ENCODE results near the gene SPRN. TPM values are rescaled to one million over a fixed set of nuclear protein-coding genes. Genes with fewer than 3 reads are reported as not detected.
A peak's percentile ranks its signal among the peaks of the same experiment; 100 is the strongest.
"Not testable (repeated sequence)": the region's sequence is repeated elsewhere in the genome, so short reads cannot be mapped to it uniquely, and the experiment has no call there.

SPRN gene
- polyA plus RNA-seq, 3 donors: 3.1 to 5.6 (median 4.7) TPM

GRCh38 chr10:133377025-133377817 lies 47.2 kb downstream of the SPRN start:
- DNase-seq (ENCODE audit: extremely low read depth in 1 of 11, low read depth in 9 of 11, low spot score in 4 of 11): no peak

GRCh38 chr10:133376183-133376582 lies 48.2 kb downstream of the SPRN start:
- DNase-seq (ENCODE audit: extremely low read depth in 1 of 11, low read depth in 9 of 11, low spot score in 4 of 11): not testable (repeated sequence)

- no peak for DNase-seq (ENCODE audit: extremely low read depth in 1 of 11, low read depth in 9 of 11, low spot score in 4 of 11)
Measured at GRCh38 chr10:133375357-133376115, 48.9 kb downstream of the SPRN start.

DNA sequence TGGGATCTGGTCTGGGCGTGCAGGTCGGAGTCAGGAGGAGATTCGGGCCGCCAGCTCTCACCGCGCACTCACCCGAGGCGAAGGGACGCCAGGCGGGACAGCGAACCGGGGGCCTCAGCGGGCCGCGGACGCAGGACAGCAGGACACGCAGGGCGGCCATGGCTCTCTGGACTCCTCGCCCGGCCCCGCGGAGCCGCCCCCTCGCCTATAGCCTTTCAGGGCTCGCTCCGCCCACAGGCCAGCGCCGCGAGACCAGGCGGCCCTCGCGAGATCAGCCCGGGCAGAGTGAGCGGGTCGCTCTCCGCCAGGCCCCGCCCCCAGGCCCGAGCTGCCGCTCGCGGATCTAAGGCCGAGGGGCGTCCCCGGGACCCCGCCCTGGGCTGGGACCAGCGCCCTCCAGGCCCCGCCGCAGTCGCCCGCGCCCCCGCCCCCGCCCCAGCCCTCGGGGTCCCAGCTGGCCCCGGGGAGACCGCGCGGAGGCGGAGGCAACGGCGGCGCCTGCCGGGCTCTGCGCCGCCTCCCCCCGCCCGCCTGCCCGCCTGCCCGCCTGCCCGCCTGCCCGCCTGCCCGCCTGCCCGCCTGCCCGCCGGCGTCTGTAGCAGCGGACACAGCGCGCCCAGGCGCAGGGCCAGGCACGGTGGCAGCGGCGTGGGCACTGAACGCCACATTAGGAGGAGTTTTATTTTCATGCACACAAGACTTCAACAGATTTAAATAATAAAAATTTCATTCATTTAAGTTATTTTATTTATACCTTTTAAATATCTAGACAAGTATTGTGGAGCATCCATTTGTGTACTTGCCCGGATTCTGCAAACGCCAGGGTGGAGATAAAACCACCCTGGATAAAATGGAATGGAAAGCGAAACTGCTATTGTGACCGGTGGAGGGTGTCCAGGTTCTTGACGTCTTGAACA lies 51.0 kb downstream of the SPRN start, which contains the start of gene ECHS1:
Gene ECHS1 (minus strand): TSS at position 181 of the 917 bp plus-strand sequence. CDS start 21 bp downstream, at position 160.
- peak; percentile 78 to 96 (median 92) for DNase-seq (ENCODE audit: extremely low read depth in 1 of 11, low read depth in 9 of 11, low spot score in 4 of 11)

DNA sequence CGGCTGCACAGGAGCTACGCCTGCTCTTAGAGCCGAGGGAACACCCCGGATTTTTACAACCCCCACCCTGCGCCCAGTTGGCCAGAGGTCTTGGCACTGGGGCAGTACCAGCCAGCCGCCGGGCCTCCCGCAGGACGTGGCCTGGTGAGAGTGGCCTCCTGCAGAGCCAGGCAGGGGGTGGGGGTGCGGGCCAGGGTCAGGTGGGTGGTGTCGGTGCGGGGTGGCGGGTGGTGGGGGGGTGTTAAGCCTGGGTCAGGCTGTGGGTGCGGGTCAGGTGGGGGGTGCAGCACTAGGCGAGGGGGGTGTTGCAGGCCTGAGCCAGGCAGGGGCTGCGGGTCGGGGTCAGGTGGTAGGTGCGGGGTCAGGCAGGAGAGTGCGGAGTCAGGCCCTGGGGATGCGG lies 51.9 kb downstream of the SPRN start:
- DNase-seq (ENCODE audit: extremely low read depth in 1 of 11, low read depth in 9 of 11, low spot score in 4 of 11): no peak

Other genes starting within 250 kb of the SPRN start
- under 1 TPM in 1 of 3 donors, not detected in 2; 0.17 TPM for gene UTF1, start 194.4 kb downstream of the SPRN start, polyA plus RNA-seq (ENCODE audit: insufficient read length in 3 of 3)
- gene VENTX, start 186.8 kb downstream of the SPRN start, polyA plus RNA-seq (ENCODE audit: insufficient read length in 3 of 3): under 1 TPM; 0.22 to 0.42 (median 0.33) TPM
- gene ADAM8, start 147.8 kb downstream of the SPRN start, polyA plus RNA-seq (ENCODE audit: insufficient read length in 3 of 3): 1 to 10 TPM; 2.3 to 3.3 (median 3.0) TPM
- 10 to 100 TPM; 59.2 to 79.8 (median 61.1) TPM for gene TUBGCP2, start 115.8 kb downstream of the SPRN start, polyA plus RNA-seq (ENCODE audit: insufficient read length in 3 of 3)
- gene ZNF511, start 115.7 kb downstream of the SPRN start, polyA plus RNA-seq (ENCODE audit: insufficient read length in 3 of 3): 10 to 100 TPM; 35.9 to 46.1 (median 37.4) TPM
- under 1 TPM in 2 of 3 donors, not detected in 1; 0.54 to 0.70 TPM for gene CALY, start 87.7 kb downstream of the SPRN start, polyA plus RNA-seq (ENCODE audit: insufficient read length in 3 of 3)
- gene PRAP1, start 77.3 kb downstream of the SPRN start, polyA plus RNA-seq (ENCODE audit: insufficient read length in 3 of 3): 1 to 10 TPM; 3.3 to 9.0 (median 4.9) TPM
- 10 to 100 TPM; 14.3 to 22.4 (median 20.8) TPM for gene FUOM, start 66.6 kb downstream of the SPRN start, polyA plus RNA-seq (ENCODE audit: insufficient read length in 3 of 3)
- gene ECHS1, start 51.3 kb downstream of the SPRN start, polyA plus RNA-seq (ENCODE audit: insufficient read length in 3 of 3): 100 to 1,000 TPM; 135 to 149 (median 139) TPM
- 1 to 10 TPM; 4.9 to 9.2 (median 6.8) TPM for gene PAOX, start 45.4 kb downstream of the SPRN start, polyA plus RNA-seq (ENCODE audit: insufficient read length in 3 of 3)
- gene MTG1, start 30.5 kb downstream of the SPRN start, polyA plus RNA-seq (ENCODE audit: insufficient read length in 3 of 3): 10 to 100 TPM; 59.4 to 88.6 (median 67.3) TPM
- 1 to 10 TPM; 2.1 to 3.9 (median 2.2) TPM for gene SCART1, start 29.3 kb upstream of the SPRN start, polyA plus RNA-seq (ENCODE audit: insufficient read length in 3 of 3)
- gene CYP2E1, start 102.7 kb upstream of the SPRN start, polyA plus RNA-seq (ENCODE audit: insufficient read length in 3 of 3): 1 to 10 TPM; 1.7 to 2.3 (median 1.7) TPM
- under 1 TPM; 0.22 to 0.77 (median 0.60) TPM for gene SYCE1, start 141.0 kb upstream of the SPRN start, polyA plus RNA-seq (ENCODE audit: insufficient read length in 3 of 3)
- not detected for gene FRG2B, start 202.2 kb upstream of the SPRN start, polyA plus RNA-seq (ENCODE audit: insufficient read length in 3 of 3)

All from renal cortex interstitium (tissue), 11 donors.